Activated naive CD4-positive, alpha-beta T cell treated with Interleukin-2 at 50 U/mL for 16 hours (primary cell): Measurements from ENCODE around the gene TMEM263.
A peak's percentile ranks its signal among the peaks of the same experiment; 100 is the strongest.
"Not testable (repeated sequence)": the region's sequence is repeated elsewhere in the genome, so short reads cannot be mapped to it uniquely, and the experiment has no call there.

Experiments used
- DNase-seq: peaks from one replicate; pipeline ENCODE4 v3.0.0-alpha.2; 2020

Gene TMEM263

GRCh38 chr12:106986625-106987389 lies 31.1 kb downstream of the TMEM263 start, which contains the start of gene MTERF2:
MTERF2 (minus strand) TSS chr12:106987146; CDS start chr12:106978714, 8,432 bp downstream.
- DNase-seq: peak; percentile 81

- DNase-seq: no peak
Observed at GRCh38 chr12:106987846-106988245, 32.1 kb downstream of the TMEM263 start.

- no peak for DNase-seq
Observed at GRCh38 chr12:106994579-106995220, 39.0 kb downstream of the TMEM263 start.

DNA sequence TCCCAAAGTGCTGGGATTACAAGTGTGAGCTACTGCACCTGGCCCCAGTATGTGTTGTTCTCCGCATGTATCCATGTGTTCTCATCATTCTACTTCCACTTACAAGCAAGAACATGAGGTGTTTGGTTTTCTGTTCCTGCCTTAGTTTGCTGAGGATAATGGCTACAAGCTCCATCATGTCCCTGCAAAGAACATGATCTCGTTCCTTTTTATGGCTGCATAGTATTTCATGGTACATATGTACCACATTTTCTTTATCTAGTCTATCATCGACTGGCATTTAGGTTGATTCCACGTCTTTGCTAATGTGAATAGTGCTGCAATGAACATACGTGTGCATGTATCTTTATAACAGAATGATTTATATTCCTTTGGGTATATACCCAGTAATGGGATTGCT lies 40.4 kb downstream of the TMEM263 start:
- not testable (repeated sequence) for DNase-seq

- DNase-seq: no peak
Observed at GRCh38 chr12:106997916-106998315, 42.2 kb downstream of the TMEM263 start.

DNA sequence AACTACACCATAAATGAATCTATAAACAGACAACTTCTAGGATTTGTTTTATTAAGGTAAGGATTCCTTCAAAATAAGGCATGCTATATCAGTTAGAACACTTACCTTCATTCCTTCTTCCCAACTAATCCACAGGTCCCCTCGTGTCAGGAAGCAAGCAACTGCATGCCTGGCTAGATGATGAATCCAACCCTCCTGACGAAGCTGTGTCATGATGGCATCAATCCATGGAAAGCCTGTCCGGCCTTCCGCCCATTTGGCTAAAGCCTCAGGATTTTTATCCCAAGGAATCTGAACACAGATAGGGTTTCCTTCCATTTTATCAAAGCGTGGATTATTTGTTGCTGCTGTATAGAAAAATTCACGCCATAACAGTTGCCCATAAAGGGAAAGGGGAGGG lies 43.7 kb downstream of the TMEM263 start:
- DNase-seq: no peak

GRCh38 chr12:107002665-107003064 lies 47.0 kb downstream of the TMEM263 start:
- not testable (repeated sequence) for DNase-seq

DNA sequence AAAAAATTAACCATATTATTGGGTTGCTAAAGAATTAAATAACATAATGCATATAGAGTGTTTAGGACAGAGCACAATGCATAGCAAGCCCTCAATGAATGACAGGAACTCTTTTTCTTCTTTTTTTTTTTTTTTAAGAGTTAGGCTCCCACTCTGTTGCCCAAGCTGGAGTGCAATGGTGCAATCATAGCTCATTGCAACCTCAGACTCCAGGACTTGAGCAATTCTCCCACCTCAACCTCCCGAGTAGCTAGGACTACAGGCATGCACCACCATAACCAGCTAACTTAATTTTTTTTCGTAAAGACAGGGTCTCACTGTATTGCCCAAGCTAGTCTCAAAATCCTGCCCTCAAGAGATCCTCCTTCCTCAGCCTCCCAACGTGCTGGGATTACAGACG lies 51.7 kb downstream of the TMEM263 start:
- DNase-seq: no peak

GRCh38 chr12:107011519-107011918 lies 55.8 kb downstream of the TMEM263 start:
- no peak for DNase-seq

DNA sequence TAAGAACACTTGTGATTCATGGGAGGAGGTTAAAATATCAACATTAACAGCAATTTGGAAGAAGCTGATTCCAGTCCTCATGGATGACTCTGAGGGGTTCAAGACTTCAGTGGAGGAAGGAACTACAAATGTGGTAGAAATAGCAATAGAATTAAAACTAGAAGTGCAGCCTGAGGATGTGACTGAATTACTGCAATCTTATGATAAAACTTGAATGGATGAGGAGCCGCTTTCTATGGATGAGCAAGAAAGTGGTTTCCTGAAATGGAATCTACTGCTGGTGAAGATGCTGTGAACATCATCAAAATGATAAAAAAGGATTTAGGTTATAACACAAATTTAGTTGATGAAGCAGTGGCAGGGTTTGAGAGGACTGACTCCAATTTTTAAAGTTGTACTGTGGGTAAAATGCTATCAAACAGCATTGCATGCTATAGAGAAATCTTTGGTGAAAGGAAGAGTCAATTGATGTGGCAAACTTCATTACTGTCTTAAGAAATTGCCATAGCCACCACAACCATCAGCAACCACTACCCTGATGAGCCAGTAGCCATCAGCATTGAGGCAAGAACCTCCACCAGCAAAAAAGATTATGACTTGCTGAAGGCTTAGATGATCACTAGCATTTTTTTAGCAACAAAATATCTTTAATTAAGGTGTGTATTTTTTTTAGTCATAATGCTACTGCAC lies 57.2 kb downstream of the TMEM263 start:
- DNase-seq: no peak

- DNase-seq: no peak
Observed at GRCh38 chr12:107014055-107014454, 58.3 kb downstream of the TMEM263 start.

GRCh38 chr12:107017042-107017441 lies 61.3 kb downstream of the TMEM263 start:
- no peak for DNase-seq

- DNase-seq: no peak
Observed at GRCh38 chr12:107019546-107019945, 63.8 kb downstream of the TMEM263 start.
